Activated CD4-positive, alpha-beta memory T cell treated with anti-CD3 and anti-CD28 coated beads, Interleukin-2, amount 10 ng/mL, durations not matched to agents 7 days and 5 days (primary cell): ENCODE measurements around the gene BOC. TPM values are rescaled to one million over a fixed set of nuclear protein-coding genes. Genes with fewer than 3 reads are reported as not detected.

Source experiments
- CTCF ChIA-PET: fragments of 350-600 bp; sonication (Branson Sonifier 250); formaldehyde crosslinking; loops from one replicate; lab custom pipeline; 2021; ENCODE audit warnings: antibody characterized with exemption, inconsistent platforms; lab: Charles Lee
- POLR2A ChIA-PET: fragments of 350-600 bp; sonication (Branson Sonifier 250); formaldehyde crosslinking; loops from one replicate; lab custom pipeline; 2021; ENCODE audit warnings: antibody characterized with exemption; lab: Charles Lee
- DNase-seq: peaks from one replicate; pipeline ENCODE4 v3.0.0-alpha.2; 2020
- H3K27ac Mint-ChIP-seq: one replicate; pipeline ENCODE4 v1.8.0; 2021; ENCODE audit warnings: mild to moderate bottlenecking, mixed read lengths
- H3K27me3 Mint-ChIP-seq: one replicate; pipeline ENCODE4 v1.8.0; 2021; ENCODE audit warnings: mixed read lengths
- H3K36me3 Mint-ChIP-seq: one replicate; pipeline ENCODE4 v1.8.0; 2021; ENCODE audit warnings: low read depth, mixed read lengths
- H3K4me1 Mint-ChIP-seq: one replicate; pipeline ENCODE4 v1.8.0; 2021; ENCODE audit warnings: mixed read lengths
- H3K4me3 Mint-ChIP-seq: one replicate; pipeline ENCODE4 v1.8.0; 2021; ENCODE audit warnings: mild to moderate bottlenecking, mixed read lengths
- H3K9me3 Mint-ChIP-seq: one replicate; pipeline ENCODE4 v1.8.0; 2021; ENCODE audit warnings: mixed read lengths
- total RNA-seq, 2 experiments: library from RNA; stranded (reverse); gene quantifications; one replicate each; pipeline ENCODE4 v1.2.3, GENCODE V29; 2021

The BOC gene
- total RNA-seq, 2 experiments from 2014 or later = not detected

GRCh38 chr3:113240841-113241240 lies 29.5 kb downstream of the BOC start:
- CTCF ChIA-PET = no interaction called here
- no peak overlapping the region for H3K27ac Mint-ChIP-seq
- POLR2A ChIA-PET = no interaction called here

GRCh38 chr3:113241292-113242095 lies 30.1 kb downstream of the BOC start:
- Mint-ChIP-seq H3K4me1 (peaks cover 8% of the 10 kb centered on the region), H3K4me3 (no peak overlapping the region), H3K9me3 (no peaks in the 10 kb centered on the region), H3K27ac (no peak overlapping the region), H3K36me3 (no peaks in the 10 kb centered on the region), H3K27me3 (peaks cover 41% of the 10 kb centered on the region)
- POLR2A ChIA-PET = no interaction called here
- CTCF ChIA-PET = no interaction called here
- DNase-seq = no peak

More at GRCh38 chr3:113240841-113241240, 29.5 kb downstream of the BOC start:
- H3K4me3 Mint-ChIP-seq = no peak overlapping the region
- peaks cover 40% of the 10 kb centered on the region for H3K27me3 Mint-ChIP-seq
- no peaks in the 10 kb centered on the region for H3K9me3 Mint-ChIP-seq
- H3K36me3 Mint-ChIP-seq = no peaks in the 10 kb centered on the region
- DNase-seq = no peak
- H3K4me1 Mint-ChIP-seq = peaks cover 8% of the 10 kb centered on the region

GRCh38 chr3:113242096-113242581 lies 30.8 kb downstream of the BOC start:
- Mint-ChIP-seq H3K9me3 (no peaks in the 10 kb centered on the region), H3K4me1 (peaks cover 8% of the 10 kb centered on the region), H3K27me3 (peaks cover 42% of the 10 kb centered on the region), H3K27ac (no peak overlapping the region), H3K4me3 (no peak overlapping the region), H3K36me3 (no peaks in the 10 kb centered on the region)
- DNase-seq = no peak
- POLR2A ChIA-PET = no interaction called here
- CTCF ChIA-PET = no interaction called here

- H3K27me3 Mint-ChIP-seq = peaks cover 38% of the 10 kb centered on the region
- CTCF ChIA-PET = no interaction called here
- no peak for DNase-seq
- no peaks in the 10 kb centered on the region for H3K36me3 Mint-ChIP-seq
- POLR2A ChIA-PET = no interaction called here
- H3K4me3 Mint-ChIP-seq = no peak overlapping the region
- H3K9me3 Mint-ChIP-seq = no peaks in the 10 kb centered on the region
- H3K4me1 Mint-ChIP-seq = peaks cover 8% of the 10 kb centered on the region
- H3K27ac Mint-ChIP-seq = no peak overlapping the region
Measured at GRCh38 chr3:113243071-113243470, 31.7 kb downstream of the BOC start.

GRCh38 chr3:113243846-113244245 lies 32.5 kb downstream of the BOC start:
- H3K36me3 Mint-ChIP-seq = no peaks in the 10 kb centered on the region
- CTCF ChIA-PET = interaction anchor here (1.3 to 1.9 kb wide), 2 partner anchors 45 to 332 kb away, joined by 3 to 5 read pairs; no protein-coding TSS in a partner anchor
- no peak overlapping the region for H3K27ac Mint-ChIP-seq
- peaks cover 38% of the 10 kb centered on the region for H3K27me3 Mint-ChIP-seq
- DNase-seq = no peak
- H3K9me3 Mint-ChIP-seq = no peaks in the 10 kb centered on the region
- H3K4me3 Mint-ChIP-seq = no peak overlapping the region
- peaks cover 8% of the 10 kb centered on the region for H3K4me1 Mint-ChIP-seq
- POLR2A ChIA-PET = no interaction called here

GRCh38 chr3:113245761-113246161 lies 34.4 kb downstream of the BOC start:
- ChIA-PET POLR2A (no interaction called here), CTCF (no interaction called here)
- Mint-ChIP-seq H3K4me1 (peaks cover 8% of the 10 kb centered on the region), H3K36me3 (no peaks in the 10 kb centered on the region), H3K4me3 (no peak overlapping the region), H3K9me3 (no peaks in the 10 kb centered on the region), H3K27me3 (peaks cover 26% of the 10 kb centered on the region), H3K27ac (no peak overlapping the region)
- DNase-seq = no peak

GRCh38 chr3:113247068-113247467 lies 35.7 kb downstream of the BOC start:
- DNase-seq = no peak
- no peak overlapping the region for H3K4me3 Mint-ChIP-seq
- H3K27ac Mint-ChIP-seq = no peak overlapping the region
- CTCF ChIA-PET = no interaction called here
- H3K4me1 Mint-ChIP-seq = peaks cover 6% of the 10 kb centered on the region
- no peaks in the 10 kb centered on the region for H3K36me3 Mint-ChIP-seq
- peaks cover 25% of the 10 kb centered on the region for H3K27me3 Mint-ChIP-seq
- no peaks in the 10 kb centered on the region for H3K9me3 Mint-ChIP-seq
- POLR2A ChIA-PET = no interaction called here

GRCh38 chr3:113247675-113248458 lies 36.5 kb downstream of the BOC start:
- ChIA-PET POLR2A (no interaction called here), CTCF (interaction anchor here (1.3 kb wide), 1 partner anchor 17 kb away, joined by 3 read pairs; no protein-coding TSS in a partner anchor)
- Mint-ChIP-seq H3K27ac (no peak overlapping the region), H3K4me1 (no peaks in the 10 kb centered on the region), H3K4me3 (no peak overlapping the region), H3K27me3 (peaks cover 22% of the 10 kb centered on the region), H3K9me3 (no peaks in the 10 kb centered on the region), H3K36me3 (no peaks in the 10 kb centered on the region)
- no peak for DNase-seq

- Mint-ChIP-seq H3K27ac (no peak overlapping the region), H3K9me3 (no peaks in the 10 kb centered on the region), H3K36me3 (no peaks in the 10 kb centered on the region), H3K4me3 (no peak overlapping the region), H3K27me3 (peaks cover 18% of the 10 kb centered on the region), H3K4me1 (no peaks in the 10 kb centered on the region)
- ChIA-PET CTCF (interaction anchor here (1.3 kb wide), 1 partner anchor 18 kb away, joined by 3 read pairs; no protein-coding TSS in a partner anchor), POLR2A (no interaction called here)
- no peak for DNase-seq
Measured at GRCh38 chr3:113249111-113249510, 37.8 kb downstream of the BOC start.

- Mint-ChIP-seq H3K9me3 (no peaks in the 10 kb centered on the region), H3K4me3 (no peak overlapping the region), H3K27ac (no peak overlapping the region), H3K27me3 (peaks cover 18% of the 10 kb centered on the region), H3K36me3 (no peaks in the 10 kb centered on the region), H3K4me1 (no peaks in the 10 kb centered on the region)
- ChIA-PET POLR2A (no interaction called here), CTCF (interaction anchor here (1.3 kb wide), 1 partner anchor 18 kb away, joined by 3 read pairs; no protein-coding TSS in a partner anchor)
- no peak for DNase-seq
Measured at GRCh38 chr3:113249601-113250000, 38.2 kb downstream of the BOC start.

GRCh38 chr3:113250566-113250965 lies 39.2 kb downstream of the BOC start:
- H3K4me1 Mint-ChIP-seq = no peaks in the 10 kb centered on the region
- ChIA-PET POLR2A (no interaction called here), CTCF (no interaction called here)
- H3K27ac Mint-ChIP-seq = no peak overlapping the region
- H3K9me3 Mint-ChIP-seq = no peaks in the 10 kb centered on the region
- H3K4me3 Mint-ChIP-seq = no peak overlapping the region
- H3K27me3 Mint-ChIP-seq = peaks cover 16% of the 10 kb centered on the region
- H3K36me3 Mint-ChIP-seq = no peaks in the 10 kb centered on the region
- no peak for DNase-seq

- Mint-ChIP-seq H3K27me3 (peaks cover 11% of the 10 kb centered on the region), H3K36me3 (no peaks in the 10 kb centered on the region), H3K27ac (no peak overlapping the region), H3K9me3 (no peaks in the 10 kb centered on the region), H3K4me3 (no peak overlapping the region), H3K4me1 (no peaks in the 10 kb centered on the region)
- DNase-seq = no peak
- ChIA-PET CTCF (no interaction called here), POLR2A (no interaction called here)
Measured at GRCh38 chr3:113251817-113252216, 40.5 kb downstream of the BOC start.

- no peak overlapping the region for H3K4me3 Mint-ChIP-seq
- peaks cover 10% of the 10 kb centered on the region for H3K27me3 Mint-ChIP-seq
- H3K36me3 Mint-ChIP-seq = no peaks in the 10 kb centered on the region
- no peaks in the 10 kb centered on the region for H3K4me1 Mint-ChIP-seq
- H3K9me3 Mint-ChIP-seq = no peaks in the 10 kb centered on the region
- H3K27ac Mint-ChIP-seq = no peak overlapping the region
- ChIA-PET POLR2A (no interaction called here), CTCF (no interaction called here)
- no peak for DNase-seq
Measured at GRCh38 chr3:113252553-113252952, 41.2 kb downstream of the BOC start.
